NCI-H2227 treated with DMSO at 0.1 percent for 48 hours (cell line): ENCODE results near the gene OR8B4.
"Not testable (repeated sequence)": the region's sequence is repeated elsewhere in the genome, so short reads cannot be mapped to it uniquely, and the experiment has no call there.

Experiments used
- DNase-seq: peaks from one replicate; lab custom pipeline; 2025; lab: John Stamatoyannopoulos, UW

Gene OR8B4

GRCh38 chr11:124424384-124424921, at the start of gene OR8B4:
Gene OR8B4, minus strand, starts transcription at chr11:124424871. Its CDS starts 0 bp downstream, at chr11:124424871.
- no peak for DNase-seq

GRCh38 chr11:124474079-124474478, 49.4 kb upstream of the OR8B4 start:
- DNase-seq: no peak

GRCh38 chr11:124473476-124473875, 48.8 kb upstream of the OR8B4 start:
- DNase-seq: no peak

- DNase-seq: no peak
Observed at GRCh38 chr11:124470561-124471227, 46.0 kb upstream of the OR8B4 start.

DNA sequence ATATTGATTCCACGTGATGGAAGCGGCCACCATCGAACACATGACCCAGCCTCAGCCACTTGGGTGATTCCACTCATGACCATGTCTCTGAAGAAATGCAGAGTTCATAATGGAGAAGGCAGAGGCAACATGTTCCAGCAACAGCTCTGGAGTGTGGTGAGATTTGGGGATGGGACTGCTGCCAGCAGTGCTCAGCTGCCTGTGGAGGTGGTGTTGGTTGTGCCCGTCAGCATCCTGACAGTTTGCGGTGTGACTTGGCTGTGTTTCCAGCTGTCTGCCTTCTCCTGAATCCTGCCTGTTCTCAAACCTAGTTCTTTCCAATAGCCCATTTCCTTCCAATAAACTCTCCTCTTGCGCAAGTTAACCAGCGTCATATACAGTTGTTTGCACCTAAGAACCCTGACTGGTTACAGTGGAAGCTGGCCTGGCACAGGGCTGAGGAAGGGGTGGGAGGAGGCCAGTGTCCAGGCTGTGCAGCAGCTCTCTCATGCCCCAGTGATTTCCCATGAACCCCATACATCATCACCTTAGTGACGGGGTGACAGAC, 42.8 kb upstream of the OR8B4 start:
- DNase-seq: no peak

DNA sequence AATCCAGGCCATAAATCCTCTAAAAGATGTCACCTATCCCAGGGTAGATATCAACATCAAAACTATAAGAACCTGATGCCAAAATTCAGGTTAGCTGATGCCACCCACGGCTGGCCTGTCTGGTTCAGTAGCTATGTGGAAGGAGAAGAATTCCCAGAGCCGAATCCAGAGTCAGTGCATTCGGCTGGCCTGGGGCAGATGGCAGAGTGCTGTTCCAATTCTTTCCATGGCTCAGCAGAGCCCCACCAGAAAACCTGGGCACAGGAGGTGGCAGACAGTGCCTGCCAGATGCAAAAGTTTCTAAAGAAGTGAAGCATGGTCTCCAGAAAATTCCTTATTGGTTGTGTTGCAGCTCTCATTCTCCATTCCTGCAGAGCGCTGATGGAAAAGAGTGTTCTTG, 40.7 kb upstream of the OR8B4 start:
- DNase-seq: no peak

DNA sequence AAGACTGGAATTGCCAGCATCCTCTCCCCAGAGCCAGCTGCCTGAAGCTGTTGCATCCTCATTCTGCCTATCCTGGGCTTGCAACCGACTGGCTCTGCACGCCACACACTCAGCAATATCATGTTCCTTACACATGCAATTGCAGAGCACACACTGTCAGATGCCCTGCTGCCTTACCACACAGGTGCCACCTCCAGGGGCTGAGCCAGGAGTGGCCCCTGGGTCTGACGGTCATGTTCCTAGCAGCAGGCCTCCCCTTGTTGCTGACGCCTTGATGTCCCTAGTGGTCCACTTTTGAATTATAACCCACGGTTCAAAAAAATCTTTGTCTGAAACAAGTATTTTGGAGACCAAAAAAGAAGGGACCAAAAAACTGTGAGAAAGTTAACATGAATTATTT, 39.3 kb upstream of the OR8B4 start:
- no peak for DNase-seq

DNA sequence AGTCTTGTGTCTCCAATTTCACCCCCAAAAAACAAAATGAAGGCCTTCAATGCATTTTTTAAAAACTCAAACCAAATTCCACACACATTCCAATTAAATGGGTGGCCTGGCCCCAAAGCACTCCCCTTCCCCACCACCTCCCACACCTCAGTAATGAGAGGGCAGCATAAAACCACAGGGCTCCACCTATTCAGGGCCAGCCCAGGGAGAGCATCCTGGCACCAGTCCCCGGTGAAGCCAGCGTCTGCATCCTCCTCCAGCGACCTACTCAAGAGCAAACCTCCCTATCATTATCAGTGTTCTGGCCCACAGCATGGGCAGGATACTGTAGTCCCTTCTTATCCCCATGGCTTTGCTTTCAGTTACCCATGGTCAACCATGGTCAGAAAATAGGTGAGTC, 38.7 kb upstream of the OR8B4 start:
- no peak for DNase-seq

DNA sequence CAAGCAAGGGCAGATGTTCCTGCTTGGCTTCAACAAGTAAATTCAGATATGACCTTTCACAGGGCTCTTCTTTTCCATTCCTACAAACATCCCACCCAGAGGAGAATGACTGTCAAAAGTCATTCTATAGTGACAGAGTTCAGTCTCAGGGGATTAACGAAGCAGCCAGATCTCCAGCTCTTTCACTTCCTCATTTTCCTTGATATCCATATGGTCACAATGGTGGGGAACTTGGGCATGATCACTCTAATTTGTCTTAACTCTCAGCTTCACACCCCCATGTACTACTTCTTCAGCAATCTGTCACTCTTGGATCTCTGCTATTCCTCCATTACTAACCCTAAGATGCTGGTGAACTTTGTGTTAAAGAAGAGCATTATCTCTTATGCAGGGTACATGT, 35.8 kb upstream of the OR8B4 start:
- DNase-seq: no peak

DNA sequence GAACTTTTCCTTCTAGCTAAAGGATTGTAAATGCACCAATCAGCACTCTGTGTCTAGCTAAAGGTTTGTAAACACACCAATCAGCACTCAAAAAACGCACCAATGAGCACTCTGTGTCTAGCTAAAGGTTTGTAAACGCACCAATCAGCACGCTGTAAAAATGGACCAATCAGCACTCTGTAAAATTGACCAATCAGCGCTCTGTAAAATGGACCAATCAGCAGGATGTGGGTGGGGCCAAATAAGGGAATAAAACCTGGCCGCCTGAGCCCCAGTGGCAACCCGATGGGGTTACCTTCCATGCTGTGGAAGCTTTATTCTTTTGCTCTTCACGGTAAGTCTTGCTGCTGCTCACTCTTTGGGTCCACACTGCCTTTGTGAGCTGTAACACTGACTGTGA, 34.7 kb upstream of the OR8B4 start:
- DNase-seq: not testable (repeated sequence)

DNA sequence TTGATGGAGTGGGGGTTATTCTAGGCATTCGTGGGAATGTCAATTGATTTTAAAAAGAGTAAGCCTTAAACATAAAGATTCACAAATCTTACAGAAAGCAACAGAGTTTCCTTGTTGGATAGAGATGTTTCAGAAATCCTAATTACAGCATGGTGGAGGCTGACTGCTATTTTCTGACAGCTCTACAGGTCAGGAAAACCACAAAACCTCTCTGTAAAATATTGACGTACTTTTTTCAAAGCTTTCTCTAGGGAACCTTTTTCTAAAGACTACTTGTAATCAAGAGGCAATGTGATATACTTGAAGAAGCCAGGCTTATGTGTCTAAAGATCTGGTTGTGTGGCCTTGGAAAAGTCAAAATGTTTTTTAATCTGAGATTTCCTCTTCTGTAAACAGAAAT, 29.9 kb upstream of the OR8B4 start:
- no peak for DNase-seq

DNA sequence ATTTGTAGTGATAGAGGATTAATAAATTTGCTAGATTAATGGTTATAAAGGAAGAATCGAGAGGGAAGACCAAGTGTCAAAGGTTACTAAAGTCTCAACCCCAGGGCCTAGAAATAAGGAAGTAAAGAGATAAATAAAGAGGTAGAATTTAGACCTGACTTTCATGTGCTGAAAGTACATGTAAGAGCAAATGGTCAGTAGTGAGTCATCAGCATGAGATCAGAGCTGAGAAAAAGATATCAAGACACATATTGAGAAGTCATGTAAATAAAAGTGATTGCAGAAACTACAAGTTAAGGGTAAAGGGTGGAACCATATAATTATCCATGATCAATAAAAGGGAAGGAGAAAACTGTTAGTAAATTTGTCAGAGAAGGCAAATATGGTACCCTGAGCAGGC, 22.2 kb upstream of the OR8B4 start:
- no peak for DNase-seq

DNA sequence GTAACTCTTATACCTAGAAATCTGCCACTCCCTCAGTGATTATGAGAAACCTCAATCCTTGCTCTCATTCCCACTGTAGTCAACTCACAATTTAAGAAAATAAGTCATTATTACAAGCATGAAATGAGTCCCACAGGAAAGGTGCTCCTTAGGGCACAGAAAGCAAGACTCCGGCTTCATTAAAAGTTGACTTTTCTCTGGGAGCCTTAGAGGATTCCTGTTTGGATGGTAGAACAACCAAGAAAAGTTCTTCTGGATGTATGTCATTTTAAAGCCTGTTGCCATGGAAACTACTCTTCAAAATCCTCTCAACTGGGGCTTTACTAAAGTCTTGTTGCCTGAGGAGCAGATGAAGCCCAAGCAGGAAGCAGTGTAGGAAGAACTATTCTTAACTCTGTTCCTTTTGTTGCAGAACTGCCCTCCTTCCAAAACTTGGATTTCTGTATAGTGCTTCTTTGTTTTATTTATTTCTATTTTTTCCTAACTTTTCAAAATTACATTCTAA, 21.0 kb upstream of the OR8B4 start, which contains the start of gene OR8B8:
TSS of gene OR8B8 (minus strand) at position 51 of the 505 bp plus-strand sequence. CDS start 4,611 bp downstream, outside the sequence.
- DNase-seq: no peak

DNA sequence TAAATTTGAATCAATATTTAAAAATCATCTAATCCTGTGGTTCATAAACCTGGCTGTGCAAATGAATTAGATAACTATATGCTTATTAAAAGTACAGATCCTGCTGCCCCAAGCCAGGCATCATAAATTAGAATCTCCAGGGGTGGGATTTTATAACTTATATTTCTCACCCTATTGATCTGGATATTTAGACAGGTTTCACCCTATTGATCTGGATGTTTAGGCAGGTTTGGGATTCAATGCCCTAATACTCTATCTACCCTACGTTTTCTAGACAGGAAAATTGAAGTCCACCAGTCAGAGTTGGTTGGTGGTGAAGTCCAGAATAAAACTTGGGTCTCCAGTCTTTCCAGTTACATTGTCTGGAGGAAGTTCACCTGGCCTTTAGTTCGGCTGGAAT, 18.2 kb upstream of the OR8B4 start:
- no peak for DNase-seq

GRCh38 chr11:124442442-124442841, 17.8 kb upstream of the OR8B4 start:
- no peak for DNase-seq

DNA sequence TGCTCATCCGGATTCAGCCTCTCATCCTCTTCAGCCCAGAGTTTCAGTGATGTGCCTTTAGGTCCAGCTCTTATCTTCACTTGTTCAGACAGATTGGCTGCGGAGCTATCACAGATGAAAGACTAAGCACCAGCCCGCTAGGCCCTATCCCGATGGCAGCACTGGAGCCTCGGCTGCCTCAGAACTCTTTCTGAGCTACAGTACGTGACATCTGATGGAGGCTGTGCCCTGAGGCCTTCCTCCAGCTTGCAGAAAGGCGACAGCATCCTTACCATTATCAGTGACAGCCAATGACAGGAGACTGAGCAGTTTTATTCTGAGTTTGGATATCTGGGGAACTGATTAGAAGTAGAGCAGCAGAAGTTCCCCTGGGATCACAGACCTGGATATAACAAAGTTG, 16.8 kb upstream of the OR8B4 start:
- DNase-seq: no peak

DNA sequence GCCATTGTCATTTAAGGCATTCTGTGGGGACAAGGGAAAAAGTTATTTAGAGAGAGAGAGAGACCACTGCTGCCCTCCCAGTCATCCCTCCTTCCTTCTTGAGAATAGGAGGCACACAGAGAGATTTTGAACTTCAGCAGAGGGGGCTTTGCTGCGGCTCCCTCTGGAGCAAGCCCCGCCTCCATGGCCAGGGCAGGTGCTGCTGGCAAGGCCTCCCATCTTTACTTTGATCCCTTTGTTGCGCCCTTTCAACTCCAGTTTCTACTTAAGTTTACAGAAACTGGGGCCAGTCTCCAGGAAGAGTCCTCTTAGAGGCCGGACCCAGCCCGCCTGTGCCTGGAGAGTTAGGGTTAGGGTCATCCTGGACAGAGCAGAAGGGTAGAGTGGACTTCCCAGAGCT, 16.4 kb upstream of the OR8B4 start:
- DNase-seq: no peak

DNA sequence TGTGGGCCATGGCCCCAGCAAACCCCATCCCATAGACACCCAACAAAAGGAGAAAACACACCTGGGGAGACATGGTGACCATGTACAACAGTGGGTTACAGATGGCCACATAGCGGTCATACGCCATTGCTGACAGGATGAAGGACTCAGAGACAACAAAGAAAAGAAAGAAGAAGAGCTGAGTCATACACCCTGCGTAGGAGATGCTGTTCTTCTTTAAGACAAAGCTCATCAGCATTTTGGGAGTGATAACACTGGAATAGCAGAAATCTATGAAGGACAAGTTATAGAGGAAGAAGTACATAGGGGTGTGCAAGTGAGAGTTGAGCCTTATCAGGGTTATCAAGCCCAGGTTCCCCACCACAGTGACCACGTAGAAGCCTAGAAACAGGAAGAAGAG, 15.9 kb upstream of the OR8B4 start:
- no peak for DNase-seq

- DNase-seq: no peak
Observed at GRCh38 chr11:124434699-124435098, 10.0 kb upstream of the OR8B4 start.

GRCh38 chr11:124429599-124429998, 4.9 kb upstream of the OR8B4 start:
- DNase-seq: no peak

DNA sequence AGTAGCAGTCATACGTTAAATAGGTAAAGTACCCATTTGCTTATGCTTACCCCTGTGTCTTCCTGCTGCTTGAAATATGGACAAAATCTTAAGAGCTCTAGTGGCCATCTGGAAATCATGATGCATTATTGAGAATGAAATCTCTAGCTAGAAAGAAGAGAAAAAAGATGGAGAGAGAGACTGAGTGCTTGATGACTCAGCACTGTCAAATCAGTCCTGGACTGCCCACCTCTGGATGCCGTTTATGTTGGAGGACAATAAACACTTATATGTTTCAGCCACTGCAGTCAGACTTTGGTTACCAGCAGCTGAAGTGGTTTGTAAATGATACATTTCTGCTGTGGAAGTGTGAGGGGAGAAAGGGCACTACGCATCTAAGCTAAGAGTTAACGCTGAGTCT, 3.6 kb downstream of the OR8B4 start:
- no peak for DNase-seq

DNA sequence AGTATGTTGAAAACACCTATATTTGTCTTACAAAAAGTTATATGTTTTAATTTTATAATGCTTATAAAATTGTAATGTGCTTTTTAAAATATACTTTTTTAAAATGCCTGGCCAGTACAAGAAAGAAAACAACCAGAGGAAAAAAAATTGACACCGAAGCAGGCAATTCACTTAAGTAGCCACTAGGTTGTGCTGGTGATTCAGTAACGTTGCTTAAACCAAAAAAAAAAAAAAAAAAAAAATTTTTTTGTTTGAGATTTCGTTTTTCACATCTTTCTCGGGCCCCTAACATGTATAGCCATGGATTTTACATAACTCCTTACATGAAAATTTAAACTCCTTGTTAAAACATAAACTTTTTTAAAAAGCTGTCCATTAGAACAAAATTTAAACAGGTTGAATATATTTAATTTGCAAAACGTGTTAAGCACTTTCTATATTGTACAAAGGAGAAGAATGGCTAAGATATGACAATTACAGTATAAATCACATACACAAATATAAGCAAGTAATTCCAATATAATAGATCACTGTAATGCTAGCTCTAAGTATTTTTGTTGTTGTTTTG, 9.2 kb downstream of the OR8B4 start:
- peak; percentile 39 for DNase-seq

DNA sequence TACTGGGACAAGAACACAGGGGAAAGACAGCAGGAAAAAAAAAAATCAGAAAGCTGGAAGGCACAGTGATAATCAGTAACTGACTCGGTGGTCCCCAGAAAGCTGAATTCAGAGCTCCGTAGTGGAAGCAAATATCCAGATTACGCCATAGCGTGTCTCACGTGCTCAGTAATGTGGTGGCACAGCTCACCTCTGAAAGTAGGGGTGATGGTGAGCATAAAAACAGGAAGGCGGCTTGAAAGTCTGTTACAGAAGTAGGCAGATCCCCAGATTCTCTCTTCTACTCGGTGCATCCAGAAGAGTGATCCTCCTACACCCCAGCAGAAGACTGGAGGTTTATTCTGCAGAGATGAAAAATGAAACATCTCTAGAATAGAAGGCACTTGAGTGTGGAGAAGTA, 14.8 kb downstream of the OR8B4 start:
- DNase-seq: no peak
